GM12872 (cell line): ENCODE results near the gene RNF144B.

Experiments
- TF ChIP-seq, protein P1 (sequence below): IDR thresholded peaks from 3 replicates; pipeline ENCODE4 v1.5.1; 2011; ENCODE audit warnings: low read depth, mild to moderate bottlenecking, low read length, moderate library complexity; ENCODE audit not compliant: insufficient read depth

The RNF144B gene

DNA sequence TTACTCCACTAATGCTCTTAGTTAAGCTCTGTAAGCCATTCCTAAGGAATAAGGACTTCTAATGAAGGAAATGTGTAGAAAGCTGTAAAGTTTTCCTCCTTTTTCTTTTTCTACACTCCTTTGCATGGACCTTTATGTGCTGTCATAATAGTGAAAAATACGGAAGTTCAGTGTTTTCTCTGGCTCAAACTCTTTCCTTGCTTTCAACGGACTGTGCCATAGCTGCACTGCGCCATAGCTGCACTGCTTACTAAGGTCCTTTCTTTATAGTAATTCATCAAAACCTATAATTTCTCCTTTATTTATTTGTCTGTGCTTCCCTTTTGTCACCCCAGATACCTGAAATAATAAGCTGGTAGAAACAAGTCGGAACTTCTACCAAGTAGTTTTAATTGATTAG is 67.3 kb downstream of the RNF144B start:
- TF ChIP-seq, protein P1, sequence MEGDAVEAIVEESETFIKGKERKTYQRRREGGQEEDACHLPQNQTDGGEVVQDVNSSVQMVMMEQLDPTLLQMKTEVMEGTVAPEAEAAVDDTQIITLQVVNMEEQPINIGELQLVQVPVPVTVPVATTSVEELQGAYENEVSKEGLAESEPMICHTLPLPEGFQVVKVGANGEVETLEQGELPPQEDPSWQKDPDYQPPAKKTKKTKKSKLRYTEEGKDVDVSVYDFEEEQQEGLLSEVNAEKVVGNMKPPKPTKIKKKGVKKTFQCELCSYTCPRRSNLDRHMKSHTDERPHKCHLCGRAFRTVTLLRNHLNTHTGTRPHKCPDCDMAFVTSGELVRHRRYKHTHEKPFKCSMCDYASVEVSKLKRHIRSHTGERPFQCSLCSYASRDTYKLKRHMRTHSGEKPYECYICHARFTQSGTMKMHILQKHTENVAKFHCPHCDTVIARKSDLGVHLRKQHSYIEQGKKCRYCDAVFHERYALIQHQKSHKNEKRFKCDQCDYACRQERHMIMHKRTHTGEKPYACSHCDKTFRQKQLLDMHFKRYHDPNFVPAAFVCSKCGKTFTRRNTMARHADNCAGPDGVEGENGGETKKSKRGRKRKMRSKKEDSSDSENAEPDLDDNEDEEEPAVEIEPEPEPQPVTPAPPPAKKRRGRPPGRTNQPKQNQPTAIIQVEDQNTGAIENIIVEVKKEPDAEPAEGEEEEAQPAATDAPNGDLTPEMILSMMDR = no peak

DNA sequence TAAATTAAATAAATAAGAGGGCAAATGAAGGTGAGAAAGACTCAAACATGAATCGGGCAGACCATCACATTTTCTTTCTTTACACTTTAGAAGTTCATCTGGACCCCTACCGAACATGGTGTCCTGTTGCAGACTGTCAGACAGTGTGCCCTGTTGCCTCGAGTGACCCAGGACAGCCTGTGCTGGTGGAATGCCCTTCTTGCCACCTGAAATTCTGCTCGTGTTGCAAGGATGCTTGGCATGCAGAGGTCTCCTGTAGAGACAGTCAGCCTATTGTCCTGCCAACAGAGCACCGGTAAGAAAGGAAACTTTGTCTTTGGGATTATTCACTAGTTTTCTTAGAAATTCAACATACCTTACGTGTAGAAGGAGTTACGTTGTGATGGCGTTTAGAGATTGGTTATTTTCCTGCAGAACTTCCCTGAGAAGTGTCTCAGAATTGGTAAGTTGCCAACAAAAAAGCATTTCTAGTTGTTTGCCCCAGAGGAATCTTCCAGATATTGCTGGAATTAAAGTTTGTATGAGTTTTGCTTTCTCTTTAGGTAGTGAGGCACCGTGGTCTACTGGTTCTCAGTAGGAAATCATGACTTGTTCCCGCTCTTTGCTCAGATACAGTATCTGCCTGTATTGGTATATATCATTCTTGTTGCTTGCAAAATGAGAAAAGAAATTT is 70.1 kb downstream of the RNF144B start:
- TF ChIP-seq, protein P1 = no peak

DNA sequence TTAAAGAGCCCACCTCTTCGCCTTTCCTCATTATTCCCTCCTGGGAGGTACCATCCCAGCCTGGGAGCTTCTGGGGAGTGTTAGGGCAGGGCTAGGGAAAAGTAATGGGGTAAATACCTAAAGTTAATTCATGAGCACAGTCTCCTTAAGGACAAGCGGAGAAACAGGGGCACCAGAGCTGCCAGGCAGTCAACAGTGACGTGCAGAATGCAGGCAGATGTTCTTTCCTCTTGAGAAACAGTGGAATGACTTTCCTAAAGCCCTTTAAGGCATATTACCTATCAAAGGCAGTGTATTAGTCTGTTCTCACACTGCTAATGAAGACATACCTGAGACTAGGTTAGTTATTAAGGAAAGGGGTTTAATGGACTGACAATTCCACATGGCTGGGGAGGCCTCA is 76.3 kb downstream of the RNF144B start:
- TF ChIP-seq, protein P1 = no peak

DNA sequence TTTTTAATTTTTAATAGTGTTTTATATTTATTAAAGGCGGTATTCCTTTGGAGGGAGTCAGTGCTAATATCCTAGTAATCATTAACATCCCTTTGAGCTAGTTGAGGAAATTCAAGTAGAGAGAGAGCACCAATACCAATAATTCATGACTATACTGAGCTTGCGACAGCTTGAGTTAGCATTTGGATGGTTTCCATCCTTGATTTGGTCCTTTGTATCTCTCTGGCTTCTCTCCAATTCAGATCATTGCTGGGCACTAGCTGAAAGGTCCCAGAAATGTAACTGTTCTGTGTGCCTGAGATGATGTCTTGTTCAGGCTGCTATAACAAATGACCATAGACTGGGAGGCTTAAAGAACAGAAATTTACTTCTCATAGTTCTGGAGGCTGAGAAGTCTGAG is 77.0 kb downstream of the RNF144B start:
- TF ChIP-seq, protein P1 = no peak

DNA sequence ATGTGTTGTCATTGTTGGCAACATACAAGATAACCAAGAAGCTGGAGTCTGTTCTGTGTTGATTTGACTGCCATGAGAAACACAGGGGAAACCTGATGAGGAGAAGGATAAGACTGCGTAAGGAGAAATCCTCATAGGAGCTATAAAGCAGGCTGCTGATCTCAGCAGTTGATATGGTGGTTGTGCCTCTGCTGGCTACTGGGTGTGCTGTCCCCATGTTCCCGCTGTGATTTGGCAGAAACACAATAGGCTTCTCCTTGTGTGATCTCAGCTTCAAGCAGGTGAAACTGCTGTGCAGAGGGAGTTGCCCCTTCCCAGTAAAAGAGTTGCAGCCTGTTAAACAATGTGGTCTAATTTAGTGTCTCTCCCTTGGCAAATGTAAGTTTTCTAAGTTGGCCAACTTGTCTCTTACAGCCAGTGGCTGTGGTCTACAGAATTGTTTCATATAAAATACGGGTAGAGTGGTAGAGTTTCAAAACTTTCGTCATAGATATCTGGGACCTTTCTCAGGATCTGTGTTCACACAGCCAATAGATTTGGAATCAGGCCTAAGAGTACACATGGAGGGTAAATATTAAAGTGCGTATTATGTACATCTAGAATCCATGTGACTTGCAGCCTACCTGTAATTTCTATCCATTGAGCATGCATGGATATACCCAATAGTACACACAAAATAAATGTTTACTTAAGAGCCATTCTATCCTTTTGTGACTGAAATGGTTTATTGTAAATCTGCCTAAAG is 78.4 kb downstream of the RNF144B start:
- TF ChIP-seq, protein P1 = no peak

DNA sequence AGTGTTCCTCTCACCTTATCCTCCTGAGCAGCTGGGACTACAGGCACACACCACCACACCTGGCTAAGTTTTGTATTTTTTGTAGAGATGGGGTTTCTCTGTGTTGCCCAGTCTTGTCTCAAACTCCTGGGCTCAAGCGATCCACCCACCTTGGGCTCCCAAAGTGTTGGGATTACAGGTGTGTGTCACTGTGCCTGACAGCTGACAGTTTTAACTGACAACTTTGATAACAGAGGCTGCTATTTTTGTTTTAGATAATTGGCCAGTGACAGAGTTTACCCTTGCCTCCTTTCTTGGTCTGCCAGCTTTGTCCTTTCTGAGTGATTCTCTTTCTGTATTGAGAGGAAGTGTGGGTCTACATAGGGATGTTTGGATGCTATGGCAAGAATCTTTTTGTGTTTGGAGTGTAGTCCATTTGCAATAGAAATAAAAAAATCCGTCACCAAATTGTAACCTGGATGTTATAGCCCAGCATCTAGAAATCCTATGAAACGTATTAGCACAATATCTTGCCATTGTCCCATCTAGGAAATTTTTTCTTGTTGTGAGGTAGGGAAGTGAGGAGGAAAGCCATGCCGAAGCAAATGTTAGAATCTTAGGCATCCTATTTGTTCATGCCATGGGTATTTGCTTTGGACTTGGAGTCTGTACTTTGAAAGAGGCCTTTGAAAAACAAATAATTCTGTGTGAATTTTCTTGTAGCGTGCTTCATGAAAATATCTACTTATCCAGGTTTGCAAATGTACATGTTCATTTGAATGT is 80.8 kb downstream of the RNF144B start:
- TF ChIP-seq, protein P1 = no peak

DNA sequence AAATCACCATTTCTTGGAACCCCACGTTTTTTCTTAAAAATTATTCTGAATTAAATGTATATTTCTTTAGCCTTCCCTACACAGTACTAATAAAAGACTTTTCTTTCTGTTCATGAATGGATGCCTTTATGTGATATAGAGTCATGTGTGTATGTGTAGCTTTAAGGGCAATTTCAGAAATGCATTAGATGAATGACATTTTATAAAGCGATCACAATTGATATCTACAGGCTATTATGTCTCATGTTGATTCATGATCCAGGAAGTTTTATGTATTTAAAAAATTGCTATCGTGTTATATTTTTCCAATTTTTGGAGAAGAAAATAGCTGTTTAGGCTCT is 81.3 kb downstream of the RNF144B start:
- TF ChIP-seq, protein P1 = no peak
